ENCODE data around the gene MMP21. TPM values are rescaled to one million over a fixed set of nuclear protein-coding genes. Genes with fewer than 3 reads are reported as not detected.

Gene MMP21
- total and polyA plus RNA-seq, 2 of the 13 experiments (the other 11 are each of a cell fraction or from before 2014, with no cell fraction given): not detected

DNA sequence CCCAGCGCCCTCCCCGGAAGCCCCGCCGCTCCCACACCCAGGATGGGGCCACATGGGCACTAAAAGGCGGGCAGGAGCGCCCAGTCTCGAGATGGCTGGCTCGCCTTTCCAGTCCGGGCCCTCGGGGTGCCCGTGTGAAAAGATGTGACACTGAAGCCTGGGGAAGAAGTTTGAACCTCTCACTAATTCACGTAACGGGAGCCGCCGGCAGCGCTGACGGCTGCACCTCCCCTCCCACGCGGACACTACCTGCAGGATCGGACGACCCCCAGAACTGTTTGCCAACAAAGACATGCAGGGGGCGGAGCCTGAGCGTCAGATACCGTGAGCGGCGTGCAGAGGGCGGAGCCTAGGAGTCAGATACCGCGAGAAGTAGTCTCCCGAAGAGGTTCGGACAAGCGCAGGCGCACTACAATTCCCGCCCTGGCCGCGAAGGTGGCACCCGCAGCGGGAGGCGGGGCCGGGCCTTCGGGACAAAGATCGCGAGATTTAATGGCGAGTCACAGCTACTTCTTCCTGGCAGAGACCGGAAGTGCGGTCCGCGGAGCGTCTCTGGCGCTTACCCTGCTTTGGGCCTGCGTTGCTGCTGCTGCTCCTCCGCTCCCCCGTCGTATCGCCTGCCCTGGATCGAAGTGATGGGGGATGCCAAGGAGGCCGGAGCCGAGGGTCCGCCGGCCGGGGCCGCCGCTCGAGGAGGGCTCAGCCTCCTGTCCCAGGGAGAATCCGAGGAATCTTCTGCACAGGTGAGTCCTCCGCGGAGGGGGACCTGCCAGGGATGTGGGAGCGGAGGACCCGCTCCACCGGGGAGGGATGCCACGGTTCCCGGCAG is 56.2 kb downstream of the MMP21 start, which contains the start of gene EDRF1 (continued):
- TF ChIP-seq, protein P1, sequence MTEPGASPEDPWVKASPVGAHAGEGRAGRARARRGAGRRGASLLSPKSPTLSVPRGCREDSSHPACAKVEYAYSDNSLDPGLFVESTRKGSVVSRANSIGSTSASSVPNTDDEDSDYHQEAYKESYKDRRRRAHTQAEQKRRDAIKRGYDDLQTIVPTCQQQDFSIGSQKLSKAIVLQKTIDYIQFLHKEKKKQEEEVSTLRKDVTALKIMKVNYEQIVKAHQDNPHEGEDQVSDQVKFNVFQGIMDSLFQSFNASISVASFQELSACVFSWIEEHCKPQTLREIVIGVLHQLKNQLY (CRISPR knock-in tag; IDR thresholded peaks at IDR 0.05): peak; percentile 45; the same call in 1 of the 2 replicates
- TF ChIP-seq BHLHE40 (IDR thresholded peaks at IDR 0.05; ENCODE audit: low read length): no peak
- no peak for TF ChIP-seq ZNF383 (CRISPR knock-in tag; IDR thresholded peaks at IDR 0.05; ENCODE audit: borderline replicate concordance)
- peak; percentile 88; the same call in 1 of the 2 replicates for TF ChIP-seq MYC (CRISPR knock-in tag; IDR thresholded peaks at IDR 0.05; ENCODE audit: borderline replicate concordance)
- TF ChIP-seq CBX5 (CRISPR knock-in tag; IDR thresholded peaks at IDR 0.05; ENCODE audit: borderline replicate concordance): 0 out of 2 replicates have a peak, but pooled peaks have one; percentile 65
- no peak for TF ChIP-seq ZNF24 (IDR thresholded peaks at IDR 0.05)
- peak; percentile 66; the same call in 1 of the 2 replicates for TF ChIP-seq KDM2A (CRISPR knock-in tag; IDR thresholded peaks at IDR 0.05; ENCODE audit: borderline replicate concordance, low read depth)
- no peak for TF ChIP-seq ZNF3 (CRISPR knock-in tag; IDR thresholded peaks at IDR 0.05)
- TF ChIP-seq RARG (CRISPR knock-in tag; IDR thresholded peaks at IDR 0.05; ENCODE audit: low read depth): no peak
- 0 out of 2 replicates have a peak, but pooled peaks have one; percentile 69 for TF ChIP-seq NR1H2 (CRISPR knock-in tag; IDR thresholded peaks at IDR 0.05; ENCODE audit: borderline replicate concordance, low read depth)
- TF ChIP-seq, protein P2, sequence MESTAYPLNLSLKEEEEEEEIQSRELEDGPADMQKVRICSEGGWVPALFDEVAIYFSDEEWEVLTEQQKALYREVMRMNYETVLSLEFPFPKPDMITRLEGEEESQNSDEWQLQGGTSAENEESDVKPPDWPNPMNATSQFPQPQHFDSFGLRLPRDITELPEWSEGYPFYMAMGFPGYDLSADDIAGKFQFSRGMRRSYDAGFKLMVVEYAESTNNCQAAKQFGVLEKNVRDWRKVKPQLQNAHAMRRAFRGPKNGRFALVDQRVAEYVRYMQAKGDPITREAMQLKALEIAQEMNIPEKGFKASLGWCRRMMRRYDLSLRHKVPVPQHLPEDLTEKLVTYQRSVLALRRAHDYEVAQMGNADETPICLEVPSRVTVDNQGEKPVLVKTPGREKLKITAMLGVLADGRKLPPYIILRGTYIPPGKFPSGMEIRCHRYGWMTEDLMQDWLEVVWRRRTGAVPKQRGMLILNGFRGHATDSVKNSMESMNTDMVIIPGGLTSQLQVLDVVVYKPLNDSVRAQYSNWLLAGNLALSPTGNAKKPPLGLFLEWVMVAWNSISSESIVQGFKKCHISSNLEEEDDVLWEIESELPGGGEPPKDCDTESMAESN (CRISPR knock-in tag; conservative IDR thresholded peaks at IDR 0.05): peak; percentile 68
- no peak for TF ChIP-seq CEBPB (IDR thresholded peaks at IDR 0.05; ENCODE audit: borderline replicate concordance, low read depth, low read length)
- peak; percentile 26; the same call in 1 of the 2 replicates for TF ChIP-seq CBFB (CRISPR knock-in tag; IDR thresholded peaks at IDR 0.05)
- TF ChIP-seq RBFOX2 (IDR thresholded peaks at IDR 0.05; ENCODE audit: low read depth, low read length): peak; percentile 96
- peak; percentile 65; the same call in 1 of the 2 replicates for TF ChIP-seq SRY (CRISPR knock-in tag; IDR thresholded peaks at IDR 0.05)
- TF ChIP-seq, protein P3, sequence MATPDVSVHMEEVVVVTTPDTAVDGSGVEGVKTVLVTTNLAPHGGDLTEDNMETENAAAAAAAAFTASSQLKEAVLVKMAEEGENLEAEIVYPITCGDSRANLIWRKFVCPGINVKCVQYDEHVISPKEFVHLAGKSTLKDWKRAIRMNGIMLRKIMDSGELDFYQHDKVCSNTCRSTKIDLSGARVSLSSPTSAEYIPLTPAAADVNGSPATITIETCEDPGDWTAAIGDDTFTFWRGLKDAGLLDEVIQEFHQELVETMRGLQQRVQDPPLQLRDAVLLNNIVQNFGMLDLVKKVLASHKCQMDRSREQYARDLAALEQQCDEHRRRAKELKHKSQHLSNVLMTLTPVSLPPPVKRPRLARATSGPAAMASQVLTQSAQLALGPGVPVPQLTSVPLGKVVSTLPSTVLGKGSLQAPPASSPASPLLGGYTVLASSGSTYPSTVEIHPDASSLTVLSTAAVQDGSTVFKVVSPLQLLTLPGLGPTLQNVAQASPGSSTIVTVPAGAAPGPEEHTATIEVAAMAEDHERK (CRISPR knock-in tag; IDR thresholded peaks at IDR 0.05; ENCODE audit: low read depth): no peak
- no peak for TF ChIP-seq TCF12 (IDR thresholded peaks at IDR 0.05)
- TF ChIP-seq TCF12 (CRISPR knock-in tag; IDR thresholded peaks at IDR 0.05): no peak
- TF ChIP-seq, protein P4, sequence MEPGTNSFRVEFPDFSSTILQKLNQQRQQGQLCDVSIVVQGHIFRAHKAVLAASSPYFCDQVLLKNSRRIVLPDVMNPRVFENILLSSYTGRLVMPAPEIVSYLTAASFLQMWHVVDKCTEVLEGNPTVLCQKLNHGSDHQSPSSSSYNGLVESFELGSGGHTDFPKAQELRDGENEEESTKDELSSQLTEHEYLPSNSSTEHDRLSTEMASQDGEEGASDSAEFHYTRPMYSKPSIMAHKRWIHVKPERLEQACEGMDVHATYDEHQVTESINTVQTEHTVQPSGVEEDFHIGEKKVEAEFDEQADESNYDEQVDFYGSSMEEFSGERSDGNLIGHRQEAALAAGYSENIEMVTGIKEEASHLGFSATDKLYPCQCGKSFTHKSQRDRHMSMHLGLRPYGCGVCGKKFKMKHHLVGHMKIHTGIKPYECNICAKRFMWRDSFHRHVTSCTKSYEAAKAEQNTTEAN (CRISPR knock-in tag; conservative IDR thresholded peaks at IDR 0.05): peak; percentile 73; the same call in 1 of the 2 replicates
- TF ChIP-seq CHD2 (IDR thresholded peaks at IDR 0.05; ENCODE audit: low read depth, low read length): peak; percentile 96
- peak; percentile 71; the same call in 1 of the 2 replicates for TF ChIP-seq TOE1 (CRISPR knock-in tag; IDR thresholded peaks at IDR 0.05)
- peak; percentile 45 for TF ChIP-seq TEAD3 (CRISPR knock-in tag; optimal IDR thresholded peaks at IDR 0.05; ENCODE audit: borderline replicate concordance)
- TF ChIP-seq PRMT3 (CRISPR knock-in tag; IDR thresholded peaks at IDR 0.05; ENCODE audit: borderline replicate concordance, low read depth): no peak
- TF ChIP-seq, protein P5, sequence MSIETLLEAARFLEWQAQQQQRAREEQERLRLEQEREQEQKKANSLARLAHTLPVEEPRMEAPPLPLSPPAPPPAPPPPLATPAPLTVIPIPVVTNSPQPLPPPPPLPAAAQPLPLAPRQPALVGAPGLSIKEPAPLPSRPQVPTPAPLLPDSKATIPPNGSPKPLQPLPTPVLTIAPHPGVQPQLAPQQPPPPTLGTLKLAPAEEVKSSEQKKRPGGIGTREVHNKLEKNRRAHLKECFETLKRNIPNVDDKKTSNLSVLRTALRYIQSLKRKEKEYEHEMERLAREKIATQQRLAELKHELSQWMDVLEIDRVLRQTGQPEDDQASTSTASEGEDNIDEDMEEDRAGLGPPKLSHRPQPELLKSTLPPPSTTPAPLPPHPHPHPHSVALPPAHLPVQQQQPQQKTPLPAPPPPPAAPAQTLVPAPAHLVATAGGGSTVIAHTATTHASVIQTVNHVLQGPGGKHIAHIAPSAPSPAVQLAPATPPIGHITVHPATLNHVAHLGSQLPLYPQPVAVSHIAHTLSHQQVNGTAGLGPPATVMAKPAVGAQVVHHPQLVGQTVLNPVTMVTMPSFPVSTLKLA (IDR thresholded peaks at IDR 0.05): peak; percentile 65
